Mesodermal cell (in vitro differentiated cells): ENCODE data around the gene ZMIZ1.

Experiments used
- H3K27ac ChIP-seq: 2 replicates; pipeline ENCODE4 v1.7.0; 2013; ENCODE audit warnings: mild to moderate bottlenecking, low read depth, low read length, moderate library complexity; ENCODE audit not compliant: severe bottlenecking
- H3K36me3 ChIP-seq: 2 replicates; pipeline ENCODE4 v1.7.1; 2013; ENCODE audit warnings: mild to moderate bottlenecking, low read length, moderate library complexity; ENCODE audit not compliant: control insufficient read depth, insufficient read depth
- H3K4me1 ChIP-seq: one replicate; pipeline ENCODE4 v1.7.1; 2013; ENCODE audit warnings: mild to moderate bottlenecking, low read length; ENCODE audit not compliant: insufficient read depth, control insufficient read depth, poor library complexity, severe bottlenecking
- H3K4me3 ChIP-seq: 2 replicates; pipeline ENCODE4 v1.7.0; 2013; ENCODE audit warnings: low read length, control low read depth, mild to moderate bottlenecking; ENCODE audit not compliant: insufficient read depth, poor library complexity, severe bottlenecking; ENCODE audit errors: extremely low read depth
- H3K9me3 ChIP-seq: 2 replicates; pipeline ENCODE4 v1.7.1; 2013; ENCODE audit warnings: mild to moderate bottlenecking, low read length, moderate library complexity; ENCODE audit not compliant: control insufficient read depth
- WGBS, 2 experiments: methylation state at CpG; one replicate each; pipeline ENCODE4 v1.1.5; 2013; ENCODE audit warnings: missing lambda C conversion rate in 2 of 2; ENCODE audit not compliant: insufficient coverage in 2 of 2; 5-methylcytosine and 5-hydroxymethylcytosine counted together

Gene ZMIZ1

GRCh38 chr10:79077488-79078173 lies 8.9 kb downstream of the ZMIZ1 start:
- Histone ChIP-seq H3K9me3 (no peaks in the 10 kb centered on the region), H3K27ac (no peak overlapping the region), H3K4me3 (no peak overlapping the region), H3K36me3 (peaks cover 27% of the 10 kb centered on the region), H3K4me1 (peaks cover 77% of the 10 kb centered on the region)
- 80 to 91% methylated on average over 5 to 7 of the region's 10 CpGs for WGBS, 2 experiments

- Histone ChIP-seq H3K27ac (peak overlapping the region; percentile 72), H3K9me3 (no peaks in the 10 kb centered on the region), H3K36me3 (peaks cover 25% of the 10 kb centered on the region), H3K4me3 (no peak overlapping the region), H3K4me1 (peaks cover 83% of the 10 kb centered on the region)
- 94 to 100% methylated on average over 2 to 5 of the region's 8 CpGs for WGBS, 2 experiments
These were observed 9.7 kb downstream of the ZMIZ1 start for GRCh38 chr10:79078367-79079053.

- Histone ChIP-seq H3K27ac (peak overlapping the region; percentile 72), H3K4me3 (no peak overlapping the region), H3K36me3 (peaks cover 25% of the 10 kb centered on the region), H3K9me3 (no peaks in the 10 kb centered on the region), H3K4me1 (peaks cover 85% of the 10 kb centered on the region)
- 100% methylated on average over 1 of the region's 1 CpG for WGBS, 2 experiments
These were observed 10.3 kb downstream of the ZMIZ1 start for GRCh38 chr10:79079054-79079397.

GRCh38 chr10:79079490-79080355 lies 11.0 kb downstream of the ZMIZ1 start:
- H3K4me1 ChIP-seq = peaks cover 84% of the 10 kb centered on the region
- H3K36me3 ChIP-seq = peaks cover 25% of the 10 kb centered on the region
- WGBS, 2 experiments = 75 to 82% methylated on average over 6 to 7 of the region's 15 CpGs
- no peaks in the 10 kb centered on the region for H3K9me3 ChIP-seq
- H3K27ac ChIP-seq = peak overlapping the region; percentile 72
- no peak overlapping the region for H3K4me3 ChIP-seq

- 76 to 80% methylated on average over 11 to 12 of the region's 12 CpGs for WGBS, 2 experiments
- peak overlapping the region; percentile 93 for H3K27ac ChIP-seq
- peaks cover 32% of the 10 kb centered on the region for H3K36me3 ChIP-seq
- no peak overlapping the region for H3K4me3 ChIP-seq
- H3K9me3 ChIP-seq = no peaks in the 10 kb centered on the region
- peaks cover 70% of the 10 kb centered on the region for H3K4me1 ChIP-seq
These were observed 12.7 kb downstream of the ZMIZ1 start for GRCh38 chr10:79081353-79082034.

GRCh38 chr10:79082035-79082373 lies 13.2 kb downstream of the ZMIZ1 start:
- H3K4me1 ChIP-seq = peaks cover 75% of the 10 kb centered on the region
- 94 to 96% methylated on average over 6 of the region's 6 CpGs for WGBS, 2 experiments

GRCh38 chr10:79082631-79083596 lies 14.1 kb downstream of the ZMIZ1 start:
- Histone ChIP-seq H3K27ac (peak overlapping the region; percentile 84), H3K36me3 (peaks cover 35% of the 10 kb centered on the region), H3K4me1 (peaks cover 75% of the 10 kb centered on the region), H3K4me3 (no peak overlapping the region), H3K9me3 (no peaks in the 10 kb centered on the region)
- WGBS, 2 experiments = 92 to 95% methylated on average over 4 to 5 of the region's 8 CpGs

More at GRCh38 chr10:79082035-79082373, 13.2 kb downstream of the ZMIZ1 start:
- Histone ChIP-seq H3K36me3 (peaks cover 33% of the 10 kb centered on the region), H3K9me3 (no peaks in the 10 kb centered on the region), H3K4me3 (no peak overlapping the region), H3K27ac (no peak overlapping the region)

GRCh38 chr10:79084012-79084971 lies 15.5 kb downstream of the ZMIZ1 start:
- WGBS, 2 experiments = 65 to 66% methylated on average over 7 to 9 of the region's 9 CpGs
- Histone ChIP-seq H3K4me1 (peaks cover 70% of the 10 kb centered on the region), H3K4me3 (no peak overlapping the region), H3K27ac (peak overlapping the region; percentile 84), H3K9me3 (no peaks in the 10 kb centered on the region), H3K36me3 (peaks cover 35% of the 10 kb centered on the region)

GRCh38 chr10:79084972-79085597 lies 16.3 kb downstream of the ZMIZ1 start:
- Histone ChIP-seq H3K36me3 (peaks cover 33% of the 10 kb centered on the region), H3K27ac (no peak overlapping the region), H3K4me3 (no peak overlapping the region), H3K4me1 (peaks cover 64% of the 10 kb centered on the region), H3K9me3 (no peaks in the 10 kb centered on the region)
- WGBS, 2 experiments = 97 to 98% methylated on average over 9 to 11 of the region's 14 CpGs
